H7 (cell line): ENCODE results near the gene PNMA3. TPM values are rescaled to one million over a fixed set of nuclear protein-coding genes. Genes with fewer than 3 reads are reported as not detected.
"Not testable (repeated sequence)": the region's sequence is repeated elsewhere in the genome, so short reads cannot be mapped to it uniquely, and the experiment has no call there.

ENCODE experiments used
- DNase-seq: peaks from one replicate; pipeline ENCODE4 v3.0.0; 2012
- H3K27me3 ChIP-seq: 2 replicates; pipeline ENCODE4 v1.6.0; 2011; ENCODE audit warnings: mild to moderate bottlenecking, low read length; ENCODE audit not compliant: control insufficient read depth, insufficient read depth
- H3K36me3 ChIP-seq: replicated peaks from 2 replicates; pipeline ENCODE4 v1.5.1; 2011; ENCODE audit warnings: low read length; ENCODE audit not compliant: control insufficient read depth, insufficient read depth
- H3K4me3 ChIP-seq: 2 replicates; pipeline ENCODE4 v1.5.1; 2011; ENCODE audit warnings: low read depth, mild to moderate bottlenecking, control low read depth, low read length, moderate library complexity; ENCODE audit not compliant: insufficient read depth
- total RNA-seq: library from RNA; depleted of rRNA; stranded (reverse); fragments of >200 nt; shearing (Covaris generic); gene quantifications from 2 replicates; pipeline ENCODE4 v1.2.3, GENCODE V29; 2014; rRNA removed

Gene PNMA3
- total RNA-seq, result 5.2 and 9.2 TPM in 2 replicates

- DNase-seq, result peak; percentile 79
- peak within 1 kb of the TSS; percentile 32 for H3K4me3 ChIP-seq
- H3K36me3 ChIP-seq, result no peaks in the 10 kb centered on the region
- peaks cover 7% of the 10 kb centered on the region; the same call in 1 of the 2 replicates for H3K27me3 ChIP-seq
These were observed at the start of gene PNMA3 for GRCh38 chrX:153055871-153056749. TSS of gene PNMA3 (plus strand) at chrX:153056470. CDS start at chrX:153057056, 586 bp downstream.

GRCh38 chrX:153017174-153017573, 39.1 kb upstream of the PNMA3 start:
- not testable (repeated sequence) for H3K27me3 ChIP-seq, DNase-seq, H3K36me3 ChIP-seq, H3K4me3 ChIP-seq

GRCh38 chrX:153019166-153019565, 37.1 kb upstream of the PNMA3 start:
- Histone ChIP-seq H3K27me3 (0 out of 2 replicates have a peak, but pooled peaks cover 2% of the 10 kb centered on the region), H3K4me3 (no peak overlapping the region), H3K36me3 (no peaks in the 10 kb centered on the region)
- DNase-seq, result no peak

GRCh38 chrX:153026501-153026900, 29.8 kb upstream of the PNMA3 start:
- H3K36me3 ChIP-seq, H3K4me3 ChIP-seq, H3K27me3 ChIP-seq, DNase-seq: not testable (repeated sequence)

- H3K27me3 ChIP-seq, H3K36me3 ChIP-seq, H3K4me3 ChIP-seq: not testable (repeated sequence)
- DNase-seq, result peak; percentile 24
These were observed 27.8 kb upstream of the PNMA3 start for GRCh38 chrX:153028487-153028886.

GRCh38 chrX:153029162-153029561, 27.1 kb upstream of the PNMA3 start:
- no peaks in the 10 kb centered on the region for H3K36me3 ChIP-seq
- no peaks in the 10 kb centered on the region for H3K27me3 ChIP-seq
- H3K4me3 ChIP-seq, result no peak overlapping the region
- DNase-seq, result no peak

GRCh38 chrX:153029875-153030274, 26.4 kb upstream of the PNMA3 start:
- DNase-seq, result peak; percentile 23
- H3K4me3 ChIP-seq, result no peak overlapping the region
- no peaks in the 10 kb centered on the region for H3K36me3 ChIP-seq
- H3K27me3 ChIP-seq, result no peaks in the 10 kb centered on the region

GRCh38 chrX:153030801-153031200, 25.5 kb upstream of the PNMA3 start:
- Histone ChIP-seq H3K36me3 (no peaks in the 10 kb centered on the region), H3K27me3 (no peaks in the 10 kb centered on the region), H3K4me3 (no peak overlapping the region)
- DNase-seq, result peak; percentile 23

- no peaks in the 10 kb centered on the region for H3K27me3 ChIP-seq
- H3K4me3 ChIP-seq, result peak overlapping the region; percentile 16; the same call in 1 of the 2 replicates
- H3K36me3 ChIP-seq, result no peaks in the 10 kb centered on the region
- DNase-seq, result peak; percentile 84
These were observed 23.7 kb upstream of the PNMA3 start for GRCh38 chrX:153032397-153033118.

GRCh38 chrX:153049093-153049492, 7.2 kb upstream of the PNMA3 start:
- no peak overlapping the region for H3K4me3 ChIP-seq
- no peaks in the 10 kb centered on the region for H3K27me3 ChIP-seq
- DNase-seq, result no peak
- H3K36me3 ChIP-seq, result no peaks in the 10 kb centered on the region

GRCh38 chrX:153052534-153052933, 3.7 kb upstream of the PNMA3 start:
- peaks cover 7% of the 10 kb centered on the region; the same call in 1 of the 2 replicates for H3K27me3 ChIP-seq
- no peak for DNase-seq
- H3K36me3 ChIP-seq, result no peaks in the 10 kb centered on the region
- H3K4me3 ChIP-seq, result no peak overlapping the region

GRCh38 chrX:153057281-153057680, 1.0 kb downstream of the PNMA3 start:
- Histone ChIP-seq H3K27me3 (peaks cover 7% of the 10 kb centered on the region; the same call in 1 of the 2 replicates), H3K4me3 (no peak overlapping the region), H3K36me3 (no peaks in the 10 kb centered on the region)
- peak; percentile 28 for DNase-seq

GRCh38 chrX:153059191-153060094, 3.2 kb downstream of the PNMA3 start:
- Histone ChIP-seq H3K36me3 (no peaks in the 10 kb centered on the region), H3K4me3 (no peak overlapping the region), H3K27me3 (peaks cover 7% of the 10 kb centered on the region; the same call in 1 of the 2 replicates)
- DNase-seq, result peak; percentile 13

GRCh38 chrX:153060095-153060445, 3.8 kb downstream of the PNMA3 start:
- Histone ChIP-seq H3K27me3 (peaks cover 7% of the 10 kb centered on the region; the same call in 1 of the 2 replicates), H3K36me3 (no peaks in the 10 kb centered on the region), H3K4me3 (no peak overlapping the region)
- peak; percentile 20 for DNase-seq
